ENCODE results near the gene KLHL40.

DNA sequence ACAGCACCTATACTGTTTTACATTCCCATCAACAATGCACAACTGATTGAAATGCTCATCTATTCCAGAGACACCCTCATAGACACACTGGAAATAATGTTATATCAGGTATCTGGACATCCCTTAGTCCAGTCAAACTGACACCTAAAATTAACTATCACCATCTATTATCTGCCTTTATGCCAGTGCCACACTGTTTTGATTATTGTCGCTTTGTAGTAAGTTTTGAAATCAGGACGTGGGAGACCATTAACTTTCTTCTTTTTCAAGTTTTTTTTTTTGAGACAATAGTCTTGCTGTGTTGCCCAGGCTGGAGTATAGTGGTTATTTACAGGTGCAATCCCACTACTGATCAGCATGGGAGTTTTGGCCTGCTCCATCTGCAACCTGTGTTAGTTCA is 9.4 kb upstream of the KLHL40 start:
- TF ChIP-seq EZH2 (IDR thresholded peaks at IDR 0.05), result no peak
- no peak for TF ChIP-seq POLR2AphosphoS5 (IDR thresholded peaks at IDR 0.05; ENCODE audit: borderline replicate concordance, low read depth, low read length)
- TF ChIP-seq FOXP2 (optimal IDR thresholded peaks at IDR 0.05; ENCODE audit: control extremely low read depth, extremely low read length, insufficient read depth), result no peak
